ENCODE measurements around the gene TIGD4. TPM values are rescaled to one million over a fixed set of nuclear protein-coding genes. Genes with fewer than 3 reads are reported as not detected.

TIGD4 gene
- total RNA-seq, 5 donors from 2014 or later (not counting 1 experiment from before 2014, with no cell fraction given), result 0.13 to 0.28 (median 0.22) TPM; not detected in 1

GRCh38 chr4:152748619-152749018 is 30.9 kb downstream of the TIGD4 start:
- Histone ChIP-seq H3K4me3 (ENCODE audit: control insufficient read depth in 1 of 2, extremely low read depth in 1 of 2, low read length in 1 of 2) (no peak overlapping the region), H3K9me3 (no peaks in the 10 kb centered on the region), H3K4me1 (ENCODE audit: control insufficient read depth in 1 of 2, extremely low read depth in 1 of 2, insufficient read depth in 2 of 2, low read length in 2 of 2) (no peaks in the 10 kb centered on the region), H3K36me3 (ENCODE audit: control insufficient read depth in 2 of 2, extremely low read depth in 1 of 2, insufficient read depth in 1 of 2, low read length in 1 of 2) (no peaks in the 10 kb centered on the region), H3K27ac (ENCODE audit: low read length) (no peak overlapping the region), H3K27me3 (replicated peaks in 1 of 2; ENCODE audit: control insufficient read depth in 2 of 2, extremely low read depth in 1 of 2, insufficient read depth in 2 of 2, low read length in 1 of 2) (peaks cover 0 to 11% of the 10 kb centered on the region in 2 experiments)
- no peaks in the 10 kb centered on the region for H3K4me1 Mint-ChIP-seq
- ChIA-PET POLR2A (no interaction called here), CTCF (no interaction called here)
- DNase-seq (no peak), ATAC-seq (replicated peaks in 1 of 4) (no peak)
- no peaks in the 10 kb centered on the region for H3K36me3 Mint-ChIP-seq
- H3K4me3 Mint-ChIP-seq, result no peak overlapping the region
- no peaks in the 10 kb centered on the region for H3K9me3 Mint-ChIP-seq
- H3K27ac Mint-ChIP-seq, result no peak overlapping the region
- H3K27me3 Mint-ChIP-seq, result peaks cover 0 to 3% of the 10 kb centered on the region in 2 donors
- WGBS (ENCODE audit: insufficient coverage), result 89% methylated on average over 9 of the region's 9 CpGs

DNA sequence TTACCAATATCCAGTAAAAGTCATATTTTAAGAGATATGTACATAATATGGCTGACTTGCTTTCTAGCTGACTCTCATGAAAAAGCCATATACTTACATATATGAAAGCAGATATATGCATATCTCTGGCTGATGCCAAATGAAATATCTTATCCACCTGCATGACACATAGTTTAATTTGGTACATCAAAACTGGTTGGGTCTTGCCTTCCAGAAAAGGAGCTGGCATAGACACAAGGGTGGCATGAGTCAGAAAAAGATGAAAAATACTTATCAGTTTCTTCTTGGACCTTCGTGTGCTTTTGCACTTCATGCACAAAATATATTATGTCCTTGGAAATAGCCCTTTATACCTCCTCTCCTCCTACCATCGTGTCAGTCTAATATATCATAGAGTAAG is 32.1 kb downstream of the TIGD4 start:
- POLR2A ChIA-PET, result no interaction called here
- ATAC-seq (replicated peaks in 1 of 4) (no peak), DNase-seq (no peak)
- H3K36me3 Mint-ChIP-seq, result no peaks in the 10 kb centered on the region
- H3K4me3 ChIP-seq (ENCODE audit: control insufficient read depth in 1 of 2, extremely low read depth in 1 of 2, low read length in 1 of 2), result no peak overlapping the region
- H3K27ac ChIP-seq (ENCODE audit: low read length), result no peak overlapping the region
- no peaks in the 10 kb centered on the region for H3K36me3 ChIP-seq (ENCODE audit: control insufficient read depth in 2 of 2, extremely low read depth in 1 of 2, insufficient read depth in 1 of 2, low read length in 1 of 2)
- CTCF ChIA-PET, result no interaction called here
- H3K4me3 Mint-ChIP-seq, result no peak overlapping the region
- no peaks in the 10 kb centered on the region for H3K4me1 ChIP-seq (ENCODE audit: control insufficient read depth in 1 of 2, extremely low read depth in 1 of 2, insufficient read depth in 2 of 2, low read length in 2 of 2)
- H3K9me3 Mint-ChIP-seq, result no peaks in the 10 kb centered on the region
- no peak overlapping the region for H3K27ac Mint-ChIP-seq
- H3K9me3 ChIP-seq, result no peaks in the 10 kb centered on the region
- H3K27me3 ChIP-seq (replicated peaks in 1 of 2; ENCODE audit: control insufficient read depth in 2 of 2, extremely low read depth in 1 of 2, insufficient read depth in 2 of 2, low read length in 1 of 2), result peaks cover 0 to 11% of the 10 kb centered on the region in 2 experiments
- H3K27me3 Mint-ChIP-seq, result peaks cover 0 to 3% of the 10 kb centered on the region in 2 donors
- no CpG with 5 or more reads among the region's 2 CpGs for WGBS (ENCODE audit: insufficient coverage)
- no peaks in the 10 kb centered on the region for H3K4me1 Mint-ChIP-seq

DNA sequence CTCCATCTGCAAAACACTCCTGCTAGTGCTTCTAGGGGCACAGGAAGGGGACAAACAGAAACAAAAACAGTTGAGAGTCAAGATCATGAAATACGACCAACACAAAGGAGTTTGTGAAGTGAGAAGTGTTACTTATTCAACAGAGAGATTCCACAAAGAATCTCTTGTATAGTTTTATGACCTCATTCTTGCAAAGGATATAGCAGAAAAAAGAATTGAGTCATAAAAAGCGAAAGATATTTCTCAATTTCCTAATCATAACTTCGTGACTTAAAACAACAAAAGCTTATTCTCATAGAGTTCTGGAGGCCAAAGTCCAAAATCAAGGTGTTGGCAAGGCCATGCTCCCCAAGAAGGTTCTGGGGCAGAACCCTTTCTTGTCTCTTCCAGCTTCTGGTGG is 40.7 kb downstream of the TIGD4 start:
- Mint-ChIP-seq H3K27me3 (peaks cover 3% of the 10 kb centered on the region in 2 donors), H3K4me3 (no peak overlapping the region), H3K4me1 (peaks cover 2 to 4% (median 3%) of the 10 kb centered on the region in 3 donors), H3K9me3 (no peaks in the 10 kb centered on the region), H3K36me3 (no peaks in the 10 kb centered on the region), H3K27ac (no peak overlapping the region)
- H3K4me1 ChIP-seq (ENCODE audit: control insufficient read depth in 1 of 2, extremely low read depth in 1 of 2, insufficient read depth in 2 of 2, low read length in 2 of 2), result no peaks in the 10 kb centered on the region
- H3K27me3 ChIP-seq (replicated peaks in 1 of 2; ENCODE audit: control insufficient read depth in 2 of 2, extremely low read depth in 1 of 2, insufficient read depth in 2 of 2, low read length in 1 of 2), result no peaks in the 10 kb centered on the region
- no peaks in the 10 kb centered on the region for H3K9me3 ChIP-seq
- H3K36me3 ChIP-seq (ENCODE audit: control insufficient read depth in 2 of 2, extremely low read depth in 1 of 2, insufficient read depth in 1 of 2, low read length in 1 of 2), result no peaks in the 10 kb centered on the region
- no peak for DNase-seq
- H3K4me3 ChIP-seq (ENCODE audit: control insufficient read depth in 1 of 2, extremely low read depth in 1 of 2, low read length in 1 of 2), result no peak overlapping the region
- no peak for ATAC-seq (replicated peaks in 1 of 4)
- POLR2A ChIA-PET, result no interaction called here
- H3K27ac ChIP-seq (ENCODE audit: low read length), result no peak overlapping the region
- no CpG with 5 or more reads among the region's 3 CpGs for WGBS (ENCODE audit: insufficient coverage)
- CTCF ChIA-PET, result interaction anchor here in 1 of 2 donors (0.6 to 1.5 kb wide), 2 partner anchors 238 to 239 kb away, joined by 3 to 6 read pairs; no protein-coding TSS in a partner anchor

GRCh38 chr4:152735906-152736305 is 43.6 kb downstream of the TIGD4 start:
- Mint-ChIP-seq H3K4me1 (peaks cover 2 to 4% (median 3%) of the 10 kb centered on the region in 3 donors), H3K36me3 (no peaks in the 10 kb centered on the region), H3K27ac (no peak overlapping the region), H3K4me3 (no peak overlapping the region), H3K27me3 (peaks cover 3% of the 10 kb centered on the region in 2 donors), H3K9me3 (no peaks in the 10 kb centered on the region)
- Histone ChIP-seq H3K27me3 (replicated peaks in 1 of 2; ENCODE audit: control insufficient read depth in 2 of 2, extremely low read depth in 1 of 2, insufficient read depth in 2 of 2, low read length in 1 of 2) (no peaks in the 10 kb centered on the region), H3K4me3 (ENCODE audit: control insufficient read depth in 1 of 2, extremely low read depth in 1 of 2, low read length in 1 of 2) (no peak overlapping the region), H3K36me3 (ENCODE audit: control insufficient read depth in 2 of 2, extremely low read depth in 1 of 2, insufficient read depth in 1 of 2, low read length in 1 of 2) (no peaks in the 10 kb centered on the region), H3K4me1 (ENCODE audit: control insufficient read depth in 1 of 2, extremely low read depth in 1 of 2, insufficient read depth in 2 of 2, low read length in 2 of 2) (no peaks in the 10 kb centered on the region), H3K27ac (ENCODE audit: low read length) (no peak overlapping the region), H3K9me3 (no peaks in the 10 kb centered on the region)
- WGBS (ENCODE audit: insufficient coverage), result 80% methylated on average over 1 of the region's 3 CpGs
- DNase-seq, result no peak
- ATAC-seq (replicated peaks in 1 of 4), result no peak
- POLR2A ChIA-PET, result no interaction called here
- CTCF ChIA-PET, result interaction anchor here (0.6 to 2.0 kb wide), 8 partner anchors 12 to 1619 kb away, joined by 3 to 5 read pairs (median 3); no protein-coding TSS in a partner anchor

DNA sequence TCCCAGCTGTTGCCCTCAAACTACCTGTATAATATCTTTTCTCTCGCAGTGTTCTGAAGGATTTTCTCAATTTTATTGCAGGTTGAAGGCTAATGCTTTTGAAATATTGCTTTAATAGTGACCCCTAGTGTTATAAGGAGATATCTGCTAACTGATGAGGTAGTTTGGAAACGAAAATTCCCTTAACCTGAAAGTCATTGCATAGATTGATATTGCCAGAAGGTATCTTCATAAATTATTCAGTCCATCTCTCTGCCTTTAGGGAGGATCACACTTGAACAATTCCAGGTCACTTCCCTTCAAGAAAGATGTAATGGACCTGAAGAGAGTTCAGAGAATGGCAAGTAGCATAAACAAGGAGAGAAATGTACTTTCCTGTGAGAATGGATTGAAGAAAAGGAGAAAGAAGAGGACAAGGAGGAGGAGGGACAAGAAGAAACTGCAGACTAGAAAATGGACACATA is 44.1 kb downstream of the TIGD4 start:
- Histone ChIP-seq H3K9me3 (no peaks in the 10 kb centered on the region), H3K27me3 (replicated peaks in 1 of 2; ENCODE audit: control insufficient read depth in 2 of 2, extremely low read depth in 1 of 2, insufficient read depth in 2 of 2, low read length in 1 of 2) (no peaks in the 10 kb centered on the region), H3K36me3 (ENCODE audit: control insufficient read depth in 2 of 2, extremely low read depth in 1 of 2, insufficient read depth in 1 of 2, low read length in 1 of 2) (no peaks in the 10 kb centered on the region), H3K4me1 (ENCODE audit: control insufficient read depth in 1 of 2, extremely low read depth in 1 of 2, insufficient read depth in 2 of 2, low read length in 2 of 2) (no peaks in the 10 kb centered on the region), H3K4me3 (ENCODE audit: control insufficient read depth in 1 of 2, extremely low read depth in 1 of 2, low read length in 1 of 2) (no peak overlapping the region), H3K27ac (ENCODE audit: low read length) (no peak overlapping the region)
- H3K9me3 Mint-ChIP-seq, result no peaks in the 10 kb centered on the region
- WGBS (ENCODE audit: insufficient coverage), result no CpG with 5 or more reads among the region's 2 CpGs
- DNase-seq (peak in 1 of 35 experiments; percentile 45), ATAC-seq (replicated peaks in 1 of 4) (no peak)
- H3K4me1 Mint-ChIP-seq, result peaks cover 2 to 4% (median 3%) of the 10 kb centered on the region in 3 donors
- H3K36me3 Mint-ChIP-seq, result no peaks in the 10 kb centered on the region
- no peak overlapping the region for H3K4me3 Mint-ChIP-seq
- POLR2A ChIA-PET, result no interaction called here
- H3K27ac Mint-ChIP-seq, result no peak overlapping the region
- CTCF ChIA-PET, result interaction anchor here (0.6 to 2.0 kb wide), 6 partner anchors 12 to 1618 kb away, joined by 3 to 12 read pairs (median 4); no protein-coding TSS in a partner anchor
- peaks cover 3% of the 10 kb centered on the region in 2 donors for H3K27me3 Mint-ChIP-seq

DNA sequence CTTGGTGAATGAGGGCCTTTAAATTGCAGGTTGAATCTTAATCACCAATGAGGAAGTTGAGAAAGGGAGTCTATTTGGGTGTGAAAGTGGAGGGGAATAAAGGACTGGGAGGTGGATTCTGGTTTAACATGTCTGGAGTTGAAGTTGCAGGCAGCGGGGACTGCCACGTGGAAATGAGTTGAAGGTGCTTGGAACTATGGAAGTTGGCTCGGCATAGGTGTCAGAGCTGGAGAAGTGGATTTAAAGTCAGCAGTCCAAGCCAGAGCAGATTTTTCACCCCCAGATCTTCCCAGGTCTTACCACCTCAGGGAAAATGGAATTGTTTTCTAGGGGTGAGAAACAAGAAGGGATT is 44.9 kb downstream of the TIGD4 start:
- H3K27ac ChIP-seq (ENCODE audit: low read length), result no peak overlapping the region
- no peak overlapping the region for H3K27ac Mint-ChIP-seq
- H3K9me3 Mint-ChIP-seq, result no peaks in the 10 kb centered on the region
- peaks cover 2 to 4% (median 3%) of the 10 kb centered on the region in 3 donors for H3K4me1 Mint-ChIP-seq
- H3K36me3 ChIP-seq (ENCODE audit: control insufficient read depth in 2 of 2, extremely low read depth in 1 of 2, insufficient read depth in 1 of 2, low read length in 1 of 2), result no peaks in the 10 kb centered on the region
- H3K4me3 ChIP-seq (ENCODE audit: control insufficient read depth in 1 of 2, extremely low read depth in 1 of 2, low read length in 1 of 2), result no peak overlapping the region
- ATAC-seq (replicated peaks in 1 of 4) (no peak), DNase-seq (no peak)
- H3K4me1 ChIP-seq (ENCODE audit: control insufficient read depth in 1 of 2, extremely low read depth in 1 of 2, insufficient read depth in 2 of 2, low read length in 2 of 2), result no peaks in the 10 kb centered on the region
- H3K27me3 Mint-ChIP-seq, result peaks cover 3% of the 10 kb centered on the region in 2 donors
- no peaks in the 10 kb centered on the region for H3K9me3 ChIP-seq
- peaks cover 0 to under 1% of the 10 kb centered on the region in 2 experiments for H3K27me3 ChIP-seq (replicated peaks in 1 of 2; ENCODE audit: control insufficient read depth in 2 of 2, extremely low read depth in 1 of 2, insufficient read depth in 2 of 2, low read length in 1 of 2)
- no peak overlapping the region for H3K4me3 Mint-ChIP-seq
- no CpG with 5 or more reads among the region's 3 CpGs for WGBS (ENCODE audit: insufficient coverage)
- no peaks in the 10 kb centered on the region for H3K36me3 Mint-ChIP-seq
- POLR2A ChIA-PET, result no interaction called here
- CTCF ChIA-PET, result interaction anchor here (1.1 to 2.0 kb wide), 3 partner anchors 233 to 1618 kb away, joined by 3 to 12 read pairs (median 5); no protein-coding TSS in a partner anchor
